Endothelial cell of umbilical vein (primary cell): Measurements from ENCODE around the gene STX8. TPM values are rescaled to one million over a fixed set of nuclear protein-coding genes. Genes with fewer than 3 reads are reported as not detected.

ENCODE experiments used
- BruUV-seq: library from RNA; stranded (reverse); fragments of 400-500 nt; replicated peaks from 2 replicates; lab custom pipeline; 2021; lab: Mats Ljungman, UMichigan
- CTCF ChIA-PET: fragments of 300-600, 350-600 bp; sonication (Branson Sonifier 250); formaldehyde crosslinking; loops from one replicate; lab custom pipeline; 2021; ENCODE audit warnings: antibody characterized with exemption, inconsistent platforms; lab: Charles Lee
- POLR2A ChIA-PET: fragments of 300-600, 350-600 bp; sonication (Branson Sonifier 250); formaldehyde crosslinking; loops from one replicate; lab custom pipeline; 2021; ENCODE audit warnings: antibody characterized with exemption, inconsistent platforms; lab: Charles Lee
- DNase-seq: peaks from one replicate; pipeline ENCODE4 v3.0.0-alpha.2; 2011; ENCODE audit warnings: low read depth, low spot score
- FAIRE-seq: peaks from 2 replicates; lab custom pipeline; 2011; peaks lifted over from hg19 to GRCh38; lab: Jason Lieb, UNC
- H2AFZ ChIP-seq: 2 replicates; pipeline ENCODE4 v1.6.0; 2012; ENCODE audit warnings: low read depth, low read length, control low read depth, inconsistent platforms
- H3K27ac ChIP-seq: 2 replicates; pipeline ENCODE4 v1.5.1; 2011; ENCODE audit warnings: low read depth, mild to moderate bottlenecking, control low read depth, low read length, moderate library complexity; ENCODE audit not compliant: insufficient read depth
- H3K27me3 ChIP-seq, 2 experiments: 2 replicates each; pipeline versions ENCODE4 v1.6.0 to v1.6.1; 2011; ENCODE audit warnings: low read length in 2 of 2, mixed read lengths in 1 of 2; ENCODE audit not compliant: control insufficient read depth in 2 of 2, insufficient read depth in 2 of 2
- H3K36me3 ChIP-seq, 2 experiments: 2 replicates in 1 of 2; 3 replicates in 1 of 2; pipeline ENCODE4 v1.5.1; 2011; ENCODE audit warnings: low read length in 2 of 2, mild to moderate bottlenecking in 1 of 2, moderate library complexity in 1 of 2; ENCODE audit not compliant: control insufficient read depth in 2 of 2, insufficient read depth in 2 of 2; ENCODE audit errors: extremely low read depth in 1 of 2
- H3K4me1 ChIP-seq: 3 replicates; pipeline ENCODE4 v1.5.1; 2011; ENCODE audit warnings: mild to moderate bottlenecking, low read length; ENCODE audit not compliant: control insufficient read depth, insufficient read depth; ENCODE audit errors: extremely low read depth
- H3K4me2 ChIP-seq: 2 replicates; pipeline ENCODE4 v1.6.1; 2011; ENCODE audit warnings: low read length, control low read depth, mixed read lengths; ENCODE audit not compliant: insufficient read depth
- H3K4me3 ChIP-seq, 3 experiments: fragments of 200-600 bp in 1 of 3; sonication (generic), shearing (Covaris generic) in 1 of 3; replicated peaks in 1 of 3; 2 replicates each; pipeline ENCODE4 v1.5.1; 2011 to 2016; ENCODE audit warnings: control low read depth in 3 of 3, low read length in 3 of 3, mild to moderate bottlenecking in 2 of 3, inconsistent platforms in 1 of 3, low read depth in 1 of 3, moderate library complexity in 1 of 3; ENCODE audit not compliant: insufficient read depth in 1 of 3
- H3K79me2 ChIP-seq: 2 replicates; pipeline ENCODE4 v1.6.0; 2012; ENCODE audit warnings: low read length, inconsistent platforms; ENCODE audit not compliant: control insufficient read depth, insufficient read depth
- H3K9ac ChIP-seq: replicated peaks from 2 replicates; pipeline ENCODE3; 2011; ENCODE audit warnings: low read length, control low read depth; ENCODE audit not compliant: insufficient read depth; ENCODE audit errors: extremely low read depth
- H3K9me1 ChIP-seq: replicated peaks from 3 replicates; pipeline ENCODE4 v1.6.0; 2011; ENCODE audit warnings: mild to moderate bottlenecking, low read length; ENCODE audit not compliant: control insufficient read depth, insufficient read depth; ENCODE audit errors: extremely low read depth
- H3K9me3 ChIP-seq: replicated peaks from 2 replicates; pipeline ENCODE4 v1.5.1; 2012; ENCODE audit warnings: low read length, inconsistent platforms; ENCODE audit not compliant: control insufficient read depth, insufficient read depth
- H4K20me1 ChIP-seq: replicated peaks from 2 replicates; pipeline ENCODE3; 2011; ENCODE audit warnings: mild to moderate bottlenecking, low read length; ENCODE audit not compliant: control insufficient read depth, insufficient read depth; ENCODE audit errors: extremely low read depth
- EZH2 ChIP-seq: IDR thresholded peaks from 2 replicates; pipeline ENCODE4 v1.6.1; 2012; ENCODE audit warnings: borderline replicate concordance, low read depth, mild to moderate bottlenecking, moderate library complexity, low read length, inconsistent platforms; ENCODE audit not compliant: severe bottlenecking
- FOS ChIP-seq: IDR thresholded peaks from 2 replicates; pipeline ENCODE4 v1.6.1; 2011; ENCODE audit warnings: mild to moderate bottlenecking, low read length, moderate library complexity, borderline replicate concordance; ENCODE audit not compliant: insufficient read depth
- GATA2 ChIP-seq: IDR thresholded peaks from 2 replicates; pipeline ENCODE4 v1.7.0; 2011; ENCODE audit warnings: low read depth, mild to moderate bottlenecking, moderate library complexity, mixed read lengths, low read length; ENCODE audit not compliant: insufficient read length, insufficient read depth
- MAX ChIP-seq: IDR thresholded peaks from 2 replicates; pipeline ENCODE4 v1.6.1; 2011; ENCODE audit not compliant: insufficient read depth, insufficient read length
- MYC ChIP-seq: IDR thresholded peaks from one replicate; pipeline ENCODE4 v1.6.1; 2011; ENCODE audit warnings: mild to moderate bottlenecking, low read depth, low read length
- POLR2A ChIP-seq: IDR thresholded peaks from 2 replicates; pipeline ENCODE4 v1.6.1; 2012; ENCODE audit warnings: low read depth, mild to moderate bottlenecking, control low read depth, low read length
- dilution Hi-C: fragments of 300-500 bp; cut with MboI; formaldehyde crosslinking; loops from one replicate; pipeline ENCODE4 v1.15.0; 2019; ENCODE audit warnings: low sequenced_read_pairs; ENCODE audit not compliant: extremely low pct_ligation_motif_present
- intact Hi-C: fragments of 100-400 bp; cut with micrococcal nuclease; formaldehyde crosslinking; loops from one replicate; pipeline ENCODE4 v1.10.0; 2022
- polyA plus RNA-seq, 4 experiments: library from polyadenylated mRNA; depleted of rRNA in 3 of 4; stranded (reverse) in 3 of 4; unstranded in 1 of 4; fragments of >200 nt; gene quantifications; 2 replicates each; pipeline versions ENCODE4 v1.2.1 to v1.2.3, GENCODE V29; 2011 to 2012; ENCODE audit warnings: missing spikeins in 1 of 4
- total RNA-seq: library from RNA; stranded (reverse); gene quantifications from 2 replicates; pipeline ENCODE4 v1.2.3, GENCODE V29; 2021
- TF ChIP-seq, protein P1 (sequence below), 2 donors: IDR thresholded peaks; 1 replicate in 1 of 2; 2 replicates in 1 of 2; pipeline ENCODE4 v1.5.1; 2011; ENCODE audit warnings: low read length in 2 of 2, mild to moderate bottlenecking in 2 of 2, moderate library complexity in 2 of 2, control low read depth in 1 of 2, inconsistent platforms in 1 of 2, low read depth in 1 of 2; ENCODE audit not compliant: insufficient read depth in 1 of 2; ENCODE audit errors: extremely low read depth in 1 of 2

The STX8 gene
- total and polyA plus RNA-seq, 2 donors (not counting 3 experiments of a cell fraction or from before 2014, with no cell fraction given): 25.9 to 67.3 TPM

GRCh38 chr17:9513266-9513665 is 62.4 kb downstream of the STX8 start:
- Histone ChIP-seq H3K27ac (no peak overlapping the region), H3K79me2 (no peaks in the 10 kb centered on the region), H3K4me2 (no peak overlapping the region), H3K4me3 (no peak overlapping the region), H2AFZ (no peak overlapping the region), H4K20me1 (no peaks in the 10 kb centered on the region), H3K9me3 (no peaks in the 10 kb centered on the region), H3K9ac (no peak overlapping the region), H3K9me1 (no peaks in the 10 kb centered on the region), H3K4me1 (peaks cover 16% of the 10 kb centered on the region), H3K36me3 (no peaks in the 10 kb centered on the region), H3K27me3 (no peaks in the 10 kb centered on the region)
- CTCF ChIA-PET: interaction anchor here (0.6 to 1.3 kb wide), 4 partner anchors 9 to 221 kb away, joined by 3 to 11 read pairs (median 3); no protein-coding TSS in a partner anchor
- TF ChIP-seq MYC (no peak), GATA2 (no peak), POLR2A (no peak), EZH2 (no peak), FOS (no peak), MAX (no peak)
- TF ChIP-seq, protein P1, sequence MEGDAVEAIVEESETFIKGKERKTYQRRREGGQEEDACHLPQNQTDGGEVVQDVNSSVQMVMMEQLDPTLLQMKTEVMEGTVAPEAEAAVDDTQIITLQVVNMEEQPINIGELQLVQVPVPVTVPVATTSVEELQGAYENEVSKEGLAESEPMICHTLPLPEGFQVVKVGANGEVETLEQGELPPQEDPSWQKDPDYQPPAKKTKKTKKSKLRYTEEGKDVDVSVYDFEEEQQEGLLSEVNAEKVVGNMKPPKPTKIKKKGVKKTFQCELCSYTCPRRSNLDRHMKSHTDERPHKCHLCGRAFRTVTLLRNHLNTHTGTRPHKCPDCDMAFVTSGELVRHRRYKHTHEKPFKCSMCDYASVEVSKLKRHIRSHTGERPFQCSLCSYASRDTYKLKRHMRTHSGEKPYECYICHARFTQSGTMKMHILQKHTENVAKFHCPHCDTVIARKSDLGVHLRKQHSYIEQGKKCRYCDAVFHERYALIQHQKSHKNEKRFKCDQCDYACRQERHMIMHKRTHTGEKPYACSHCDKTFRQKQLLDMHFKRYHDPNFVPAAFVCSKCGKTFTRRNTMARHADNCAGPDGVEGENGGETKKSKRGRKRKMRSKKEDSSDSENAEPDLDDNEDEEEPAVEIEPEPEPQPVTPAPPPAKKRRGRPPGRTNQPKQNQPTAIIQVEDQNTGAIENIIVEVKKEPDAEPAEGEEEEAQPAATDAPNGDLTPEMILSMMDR (IDR thresholded peaks at IDR 0.05; ENCODE audit: extremely low read depth in 1 of 2, insufficient read depth in 1 of 2, low read depth in 1 of 2, low read length in 2 of 2): no peak
- FAIRE-seq (no peak), DNase-seq (no peak)
- dilution Hi-C loops (no loop called here), intact Hi-C loops (loop anchor here (5.0 kb wide), 1 partner anchor 41 kb away; no protein-coding TSS in a partner anchor)
- BruUV-seq: no TSS peak
- POLR2A ChIA-PET: no interaction called here
